Measurements from ENCODE around the gene MAGEA2.

- TF ChIP-seq CTCF (IDR thresholded peaks at IDR 0.05; ENCODE audit: insufficient read depth, low read length): no peak
- TF ChIP-seq POLR2AphosphoS5 (IDR thresholded peaks at IDR 0.05; ENCODE audit: low read depth): no peak
Measured at GRCh38 chrX:152738560-152738959, 15.1 kb downstream of the MAGEA2 start.
